Sigmoid colon (tissue), 7 donors: Measurements from ENCODE around the gene S100A4. TPM values are rescaled to one million over a fixed set of nuclear protein-coding genes. Genes with fewer than 3 reads are reported as not detected.

ENCODE experiments used
- DNase-seq: peaks from one replicate; pipeline ENCODE4 v3.0.0-alpha.2; 2019
- H3K27ac ChIP-seq, 4 donors: fragments of 200-600 bp; sonication (generic); one replicate each; pipeline ENCODE4 v1.5.1; 2016 to 2019; ENCODE audit warnings: mild to moderate bottlenecking in 1 of 4
- H3K27me3 ChIP-seq, 3 donors: fragments of 200-600 bp; sonication (generic); one replicate each; pipeline ENCODE4 v1.5.1; 2019; ENCODE audit warnings: mild to moderate bottlenecking in 1 of 3
- H3K36me3 ChIP-seq, 4 donors: fragments of 200-600 bp; sonication (generic); one replicate each; pipeline ENCODE4 v1.5.1; 2016 to 2019
- H3K4me1 ChIP-seq, 4 donors: fragments of 200-600 bp; sonication (generic); one replicate each; pipeline ENCODE4 v1.5.1; 2017 to 2019
- H3K4me3 ChIP-seq, 4 donors: fragments of 200-600 bp; sonication (generic); one replicate each; pipeline ENCODE4 v1.5.1; 2017 to 2019; ENCODE audit warnings: mild to moderate bottlenecking in 2 of 4, moderate library complexity in 1 of 4
- H3K9me3 ChIP-seq, 4 donors: fragments of 200-600 bp in 3 of 4; sonication (generic) in 3 of 4; one replicate each; pipeline versions ENCODE4 v1.5.1 to v1.6.1; 2013 to 2019
- CTCF ChIP-seq, 4 experiments: fragments of 450-650 bp in 3 of 4; fragments of 200-600 bp in 1 of 4; IDR thresholded peaks; one replicate each; pipeline ENCODE4 v1.5.1; 2016 to 2019; ENCODE audit warnings: antibody characterized with exemption in 4 of 4, mild to moderate bottlenecking in 3 of 4, moderate library complexity in 2 of 4
- EP300 ChIP-seq, 4 donors: sonication (generic); formaldehyde crosslinking; IDR thresholded peaks; one replicate each; pipeline ENCODE4 v1.6.1; 2017; ENCODE audit warnings: antibody characterized with exemption in 4 of 4
- POLR2A ChIP-seq, 2 donors: fragments of 450-650 bp; IDR thresholded peaks; one replicate each; pipeline ENCODE4 v1.6.1; 2016; ENCODE audit warnings: antibody characterized with exemption in 2 of 2, mild to moderate bottlenecking in 2 of 2, moderate library complexity in 2 of 2
- POLR2AphosphoS5 ChIP-seq, 4 donors: sonication (generic); formaldehyde crosslinking; IDR thresholded peaks; one replicate each; pipeline ENCODE4 v1.6.1; 2017; ENCODE audit warnings: antibody characterized with exemption in 4 of 4
- WGBS, 2 donors: extraction: QIAGEN DNeasy Blood & Tissue Kit; methylation state at CpG; one replicate each; pipeline ENCODE4 v1.1.7; 2013; 5-methylcytosine and 5-hydroxymethylcytosine counted together
- intact Hi-C: fragments of 100-400 bp; cut with DNase I; formaldehyde crosslinking; loops from one replicate; pipeline ENCODE4 v1.15.1; 2023
- polyA plus RNA-seq, 3 donors: library from polyadenylated mRNA; stranded (reverse); fragments of 200-250 nt; gene quantifications; one replicate each; pipeline ENCODE4 v1.2.3, GENCODE V29; 2013
- total RNA-seq, 4 donors: library from RNA; depleted of rRNA; stranded (reverse); fragments of >200 nt; gene quantifications; one replicate each; pipeline ENCODE4 v1.1.0, GENCODE V29; 2016
- donor health status: healthy with polysubstance abuse.
- donor health status: Bipolar disorder and iron deficiency.
- donor health status: healthy.

S100A4 gene
- total and polyA plus RNA-seq, 7 donors: 189 to 499 (median 336) TPM

- peak overlapping the region in 3 of 4 donors; percentile 7 to 46 (median 32) for H3K27ac ChIP-seq
- no peaks in the 10 kb centered on the region for H3K27me3 ChIP-seq
- peak; percentile 57 for DNase-seq
- 90% methylated on average over 10 of the region's 10 CpGs for WGBS, 2 donors
- intact Hi-C loops: no loop called here
- no peak for TF ChIP-seq EP300 (IDR thresholded peaks at IDR 0.05)
- no peak for TF ChIP-seq POLR2A (IDR thresholded peaks at IDR 0.05)
- TF ChIP-seq POLR2AphosphoS5 (IDR thresholded peaks at IDR 0.05): no peak
- no peak for TF ChIP-seq CTCF (IDR thresholded peaks at IDR 0.05)
- H3K4me3 ChIP-seq: no peak overlapping the region
- peaks cover 0 to 15% (median 11%) of the 10 kb centered on the region in 4 donors for H3K4me1 ChIP-seq
- H3K9me3 ChIP-seq: no peaks in the 10 kb centered on the region
- no peaks in the 10 kb centered on the region for H3K36me3 ChIP-seq
Observed at GRCh38 chr1:153560771-153561465, 15.3 kb upstream of the S100A4 start.

GRCh38 chr1:153560241-153560640, 14.6 kb upstream of the S100A4 start:
- Histone ChIP-seq H3K4me3 (no peak overlapping the region), H3K27me3 (no peaks in the 10 kb centered on the region), H3K4me1 (peaks cover 0 to 8% (median 4%) of the 10 kb centered on the region in 4 donors), H3K27ac (peak overlapping the region in 1 of 4 donors; percentile 46), H3K36me3 (no peaks in the 10 kb centered on the region), H3K9me3 (no peaks in the 10 kb centered on the region)
- TF ChIP-seq POLR2AphosphoS5 (IDR thresholded peaks at IDR 0.05) (no peak), POLR2A (IDR thresholded peaks at IDR 0.05) (no peak), EP300 (IDR thresholded peaks at IDR 0.05) (no peak), CTCF (IDR thresholded peaks at IDR 0.05) (no peak)
- no peak for DNase-seq
- 66 to 97% methylated on average over 2 of the region's 2 CpGs for WGBS, 2 donors
- intact Hi-C loops: no loop called here

- 90 to 96% methylated on average over 3 of the region's 3 CpGs for WGBS, 2 donors
- Histone ChIP-seq H3K36me3 (no peaks in the 10 kb centered on the region), H3K4me3 (no peak overlapping the region), H3K9me3 (no peaks in the 10 kb centered on the region), H3K4me1 (peaks cover 0 to 23% (median 16%) of the 10 kb centered on the region in 4 donors), H3K27me3 (no peaks in the 10 kb centered on the region), H3K27ac (no peak overlapping the region)
- TF ChIP-seq POLR2AphosphoS5 (IDR thresholded peaks at IDR 0.05): no peak
- TF ChIP-seq CTCF (IDR thresholded peaks at IDR 0.05): no peak
- no peak for TF ChIP-seq EP300 (IDR thresholded peaks at IDR 0.05)
- TF ChIP-seq POLR2A (IDR thresholded peaks at IDR 0.05): no peak
- DNase-seq: no peak
- intact Hi-C loops: no loop called here
Observed at GRCh38 chr1:153557877-153558276, 12.3 kb upstream of the S100A4 start.

- no peaks in the 10 kb centered on the region for H3K9me3 ChIP-seq
- H3K27me3 ChIP-seq: no peaks in the 10 kb centered on the region
- peaks cover 0 to 23% (median 15%) of the 10 kb centered on the region in 4 donors for H3K4me1 ChIP-seq
- TF ChIP-seq POLR2A (IDR thresholded peaks at IDR 0.05): no peak
- TF ChIP-seq CTCF (IDR thresholded peaks at IDR 0.05): no peak
- TF ChIP-seq POLR2AphosphoS5 (IDR thresholded peaks at IDR 0.05): no peak
- no peak for TF ChIP-seq EP300 (IDR thresholded peaks at IDR 0.05)
- H3K27ac ChIP-seq: no peak overlapping the region
- no peak for DNase-seq
- H3K4me3 ChIP-seq: no peak overlapping the region
- WGBS, 2 donors: 92 to 93% methylated on average over 1 of the region's 1 CpG
- intact Hi-C loops: no loop called here
- no peaks in the 10 kb centered on the region for H3K36me3 ChIP-seq
Observed at GRCh38 chr1:153556348-153556747, 10.7 kb upstream of the S100A4 start.
